ENCODE results near the gene DAPK1.

Gene DAPK1

GRCh38 chr9:87751423-87751822, 253.8 kb downstream of the DAPK1 start:
- no peak for DNase-seq

- no peak for DNase-seq
Measured at GRCh38 chr9:87751868-87752267, 254.2 kb downstream of the DAPK1 start.

- no peak for DNase-seq
Measured at GRCh38 chr9:87753313-87753712, 255.6 kb downstream of the DAPK1 start.

All from midbrain (tissue), 1 donor.